SK-N-MC (cell line): ENCODE data around the gene NTN5.

Source experiments
- EZH2 ChIP-seq: fragments of 200-600 bp; sonication (generic); IDR thresholded peaks from one replicate; pipeline ENCODE4 v1.6.1; 2017; ENCODE audit warnings: antibody characterized with exemption
- FOXP2 ChIP-seq: optimal IDR thresholded peaks from 2 replicates; pipeline ENCODE3; 2011; ENCODE audit warnings: mild to moderate bottlenecking, moderate library complexity; ENCODE audit not compliant: insufficient read depth; ENCODE audit errors: extremely low read length, control extremely low read depth
- POLR2AphosphoS5 ChIP-seq: IDR thresholded peaks from 2 replicates; pipeline ENCODE4 v1.6.1; 2012; ENCODE audit warnings: mild to moderate bottlenecking, low read depth, low read length, borderline replicate concordance

DNA sequence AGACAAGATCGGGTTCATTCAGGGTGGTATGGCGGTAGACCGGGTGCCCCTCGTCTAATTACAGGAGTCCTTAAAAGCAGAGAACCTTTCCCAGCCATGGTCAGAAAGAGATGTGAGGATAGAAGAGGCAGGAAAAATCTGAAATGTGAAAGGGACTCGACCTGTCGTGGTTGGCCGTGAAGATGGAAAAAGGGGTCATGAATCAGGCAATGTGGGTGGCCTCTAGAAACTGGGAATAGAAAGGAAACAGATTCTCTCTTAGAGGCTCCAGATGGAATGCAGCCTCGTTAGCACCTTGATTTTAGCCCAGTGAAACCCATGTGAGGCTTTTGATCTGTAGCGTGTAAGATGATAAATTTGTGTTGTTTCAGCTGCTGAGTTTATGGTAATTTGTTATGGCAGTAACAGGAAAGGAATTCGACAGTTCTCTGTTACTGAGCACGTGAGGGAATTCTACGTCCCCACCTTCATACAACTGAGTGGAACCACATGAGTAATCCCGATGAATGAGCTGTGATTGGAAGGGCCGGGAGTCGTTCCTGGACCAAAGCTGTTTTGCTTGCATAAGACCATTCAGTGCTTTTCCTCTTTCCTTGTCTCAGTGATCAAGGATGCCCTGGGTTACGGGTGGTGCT, 15.9 kb downstream of the NTN5 start:
- TF ChIP-seq EZH2 (no peak), POLR2AphosphoS5 (no peak), FOXP2 (no peak)
